ENCODE data around the gene HNF1B.

HNF1B gene

DNA sequence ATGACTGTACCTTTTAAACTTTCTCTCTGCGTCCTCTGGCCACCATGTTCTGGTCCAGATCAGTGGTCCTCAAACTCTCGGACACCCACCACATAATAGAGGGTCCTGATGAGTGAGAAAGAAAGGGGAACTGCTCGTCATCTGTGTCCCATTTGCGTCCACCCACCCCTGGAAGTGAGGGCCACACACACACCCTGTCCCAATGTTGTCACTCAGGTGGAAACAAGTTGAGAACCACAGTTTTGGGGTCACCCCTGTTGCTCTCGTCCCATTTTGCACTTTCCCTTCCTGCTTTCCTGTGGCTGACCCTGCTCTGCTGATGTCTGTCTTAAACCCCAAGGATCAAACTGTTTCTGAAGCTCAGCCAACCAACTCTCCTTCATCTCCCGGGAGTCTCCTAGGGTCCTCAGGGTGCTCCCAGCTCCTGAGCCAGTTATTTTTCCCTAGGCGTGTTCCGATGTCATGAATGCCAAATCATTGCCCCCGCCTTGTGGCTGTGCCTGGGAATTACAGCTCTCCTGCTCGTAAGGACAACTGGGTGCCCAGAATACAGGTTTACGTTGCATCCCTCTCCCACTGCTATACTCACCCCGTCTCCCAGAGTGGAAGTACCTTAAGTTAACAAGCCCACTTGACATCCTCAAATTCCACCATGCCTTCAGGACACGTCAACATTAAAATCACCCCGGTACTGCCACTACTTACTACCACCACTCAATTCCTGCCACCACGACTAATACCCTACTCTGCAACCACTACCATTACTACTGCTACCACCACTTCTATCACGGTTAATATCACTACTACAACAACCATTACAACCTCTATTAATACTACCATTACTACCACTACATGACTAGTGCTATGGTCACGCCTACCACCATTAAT lies 26.0 kb upstream of the HNF1B start:
- ATAC-seq = peak; percentile 84
- TF ChIP-seq ESRRG (CRISPR knock-in tag; IDR thresholded peaks at IDR 0.05) (no peak), CSDC2 (CRISPR knock-in tag; IDR thresholded peaks at IDR 0.05) (no peak), SNAI2 (CRISPR knock-in tag; IDR thresholded peaks at IDR 0.05) (no peak), ZFP30 (CRISPR knock-in tag; IDR thresholded peaks at IDR 0.05) (no peak), RARB (CRISPR knock-in tag; IDR thresholded peaks at IDR 0.05) (no peak), ZNF565 (CRISPR knock-in tag; conservative IDR thresholded peaks at IDR 0.05; ENCODE audit: low read depth) (no peak), BACH2 (CRISPR knock-in tag; IDR thresholded peaks at IDR 0.05; ENCODE audit: borderline replicate concordance) (no peak), POU6F1 (CRISPR knock-in tag; IDR thresholded peaks at IDR 0.05; ENCODE audit: borderline replicate concordance, low read depth) (no peak), ZNF70 (CRISPR knock-in tag; IDR thresholded peaks at IDR 0.05) (no peak), TCF4 (CRISPR knock-in tag; IDR thresholded peaks at IDR 0.05; ENCODE audit: borderline replicate concordance) (no peak), TOX (CRISPR knock-in tag; IDR thresholded peaks at IDR 0.05; ENCODE audit: borderline replicate concordance) (no peak), ZC3H10 (CRISPR knock-in tag; IDR thresholded peaks at IDR 0.05) (no peak), CREB5 (CRISPR knock-in tag; IDR thresholded peaks at IDR 0.05; ENCODE audit: low read depth) (no peak), ISL1 (CRISPR knock-in tag; IDR thresholded peaks at IDR 0.05) (no peak), ZNF8 (CRISPR knock-in tag; IDR thresholded peaks at IDR 0.05) (no peak), GLIS3 (CRISPR knock-in tag; IDR thresholded peaks at IDR 0.05) (no peak)

- TF ChIP-seq SNAI2 (CRISPR knock-in tag; IDR thresholded peaks at IDR 0.05) = no peak
- no peak for TF ChIP-seq BACH2 (CRISPR knock-in tag; IDR thresholded peaks at IDR 0.05; ENCODE audit: borderline replicate concordance)
- no peak for TF ChIP-seq CREB5 (CRISPR knock-in tag; IDR thresholded peaks at IDR 0.05; ENCODE audit: low read depth)
- TF ChIP-seq ZFP3 (CRISPR knock-in tag; IDR thresholded peaks at IDR 0.05) = no peak
- TF ChIP-seq ZFP30 (CRISPR knock-in tag; IDR thresholded peaks at IDR 0.05) = no peak
- no peak for ATAC-seq
Observed at GRCh38 chr17:37769050-37769449, 24.2 kb upstream of the HNF1B start.

DNA sequence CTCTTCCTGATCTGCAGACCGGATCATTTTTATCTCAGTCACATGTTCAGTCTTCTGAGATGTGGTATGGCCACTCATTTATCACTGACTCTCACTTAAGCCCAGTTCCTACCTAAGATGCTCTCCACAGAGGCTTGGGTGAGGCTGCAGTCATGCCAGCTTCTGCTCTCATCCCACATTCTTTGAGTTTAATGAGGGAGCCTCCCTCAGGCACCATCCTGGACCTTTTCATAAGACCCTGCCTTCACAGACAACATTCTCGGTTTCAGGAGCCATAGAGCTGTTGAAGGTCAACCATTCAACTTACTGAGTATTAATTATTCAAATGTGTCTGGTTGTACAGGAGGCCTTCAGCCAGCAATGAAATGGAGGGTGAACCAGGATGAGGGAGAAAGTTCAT lies 23.6 kb upstream of the HNF1B start:
- no peak for ATAC-seq
- TF ChIP-seq OSR1 (CRISPR knock-in tag; IDR thresholded peaks at IDR 0.05) = no peak
- no peak for TF ChIP-seq ZFP30 (CRISPR knock-in tag; IDR thresholded peaks at IDR 0.05)
- TF ChIP-seq RARB (CRISPR knock-in tag; IDR thresholded peaks at IDR 0.05) = no peak
- no peak for TF ChIP-seq ZFP3 (CRISPR knock-in tag; IDR thresholded peaks at IDR 0.05)
- TF ChIP-seq ZC3H10 (CRISPR knock-in tag; IDR thresholded peaks at IDR 0.05) = no peak
- no peak for TF ChIP-seq ISL1 (CRISPR knock-in tag; IDR thresholded peaks at IDR 0.05)
- TF ChIP-seq CSRNP3 (CRISPR knock-in tag; IDR thresholded peaks at IDR 0.05) = no peak
- no peak for TF ChIP-seq POU6F1 (CRISPR knock-in tag; IDR thresholded peaks at IDR 0.05; ENCODE audit: borderline replicate concordance, low read depth)
- no peak for TF ChIP-seq PPARA (CRISPR knock-in tag; IDR thresholded peaks at IDR 0.05; ENCODE audit: borderline replicate concordance)
- no peak for TF ChIP-seq TOX (CRISPR knock-in tag; IDR thresholded peaks at IDR 0.05; ENCODE audit: borderline replicate concordance)
- TF ChIP-seq TSHZ2 (CRISPR knock-in tag; IDR thresholded peaks at IDR 0.05) = no peak
- no peak for TF ChIP-seq CSDC2 (CRISPR knock-in tag; IDR thresholded peaks at IDR 0.05)
- no peak for TF ChIP-seq GLIS3 (CRISPR knock-in tag; IDR thresholded peaks at IDR 0.05)
- no peak for TF ChIP-seq ARNTL (CRISPR knock-in tag; IDR thresholded peaks at IDR 0.05; ENCODE audit: borderline replicate concordance, low read depth)
- TF ChIP-seq CREB5 (CRISPR knock-in tag; IDR thresholded peaks at IDR 0.05; ENCODE audit: low read depth) = no peak
- TF ChIP-seq ZNF70 (CRISPR knock-in tag; IDR thresholded peaks at IDR 0.05) = no peak

All from SK-N-SH treated with all-trans-retinoic acid at 6 μM for 48 hours (cell line).